ACC112 (cell line): ENCODE measurements around the gene WSB1.

Source experiments
- H2AFZ ChIP-seq: fragments of 200-600 bp; sonication (generic); one replicate; pipeline ENCODE4 v1.6.0; 2017; ENCODE audit warnings: antibody characterized with exemption, low read length; ENCODE audit not compliant: unreplicated experiment
- H3K27ac ChIP-seq: fragments of 200-600 bp; sonication (generic); 2 replicates; pipeline ENCODE4 v1.5.1; 2014; ENCODE audit warnings: low read depth, mild to moderate bottlenecking, antibody characterized with exemption, low read length, moderate library complexity
- H3K27me3 ChIP-seq: fragments of 200-600 bp; sonication (generic); 2 replicates; pipeline ENCODE4 v1.6.1; 2014; ENCODE audit warnings: mild to moderate bottlenecking, antibody characterized with exemption, low read length, moderate library complexity, mixed read lengths; ENCODE audit not compliant: insufficient read depth
- H3K36me3 ChIP-seq: fragments of 200-600 bp; sonication (generic); 2 replicates; pipeline ENCODE4 v1.6.1; 2016; ENCODE audit warnings: mild to moderate bottlenecking, antibody characterized with exemption, low read length, moderate library complexity, mixed read lengths; ENCODE audit not compliant: insufficient read depth
- H3K4me1 ChIP-seq: fragments of 200-600 bp; sonication (generic); one replicate; pipeline ENCODE4 v1.6.1; 2016; ENCODE audit warnings: low read length, mixed read lengths; ENCODE audit not compliant: insufficient read depth, unreplicated experiment, control insufficient read depth
- H3K4me3 ChIP-seq: fragments of 200-600 bp; sonication (generic); 2 replicates; pipeline ENCODE4 v1.5.1; 2014; ENCODE audit warnings: mild to moderate bottlenecking, low read depth, low read length
- H3K79me2 ChIP-seq: fragments of 200-600 bp; sonication (generic); one replicate; pipeline ENCODE4 v1.6.0; 2016; ENCODE audit warnings: low read length; ENCODE audit not compliant: control insufficient read depth, unreplicated experiment, insufficient read depth

The WSB1 gene

DNA sequence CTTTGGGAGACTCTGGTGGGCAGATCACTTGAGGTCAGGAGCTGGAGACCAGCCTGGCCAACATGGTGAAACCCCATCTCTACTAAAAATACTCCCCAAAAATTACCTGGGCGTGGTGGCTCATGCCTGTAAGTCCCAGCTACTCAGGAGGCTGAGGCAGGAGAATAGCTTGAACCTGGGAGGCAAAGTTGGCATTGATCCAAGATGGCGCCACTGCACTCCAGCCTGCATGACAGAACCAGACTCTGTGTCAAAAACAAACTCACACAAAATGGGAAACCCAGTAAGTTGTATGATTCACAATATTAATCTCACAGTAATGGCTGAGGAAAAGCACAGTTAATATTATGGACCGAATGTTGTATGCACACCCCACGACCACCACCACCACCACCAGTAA is 24.3 kb downstream of the WSB1 start:
- Histone ChIP-seq H3K27ac (no peak overlapping the region), H3K4me1 (peaks cover 16% of the 10 kb centered on the region), H3K79me2 (no peaks in the 10 kb centered on the region), H3K4me3 (no peak overlapping the region), H2AFZ (no peak overlapping the region), H3K36me3 (peaks cover 34% of the 10 kb centered on the region), H3K27me3 (no peaks in the 10 kb centered on the region)

DNA sequence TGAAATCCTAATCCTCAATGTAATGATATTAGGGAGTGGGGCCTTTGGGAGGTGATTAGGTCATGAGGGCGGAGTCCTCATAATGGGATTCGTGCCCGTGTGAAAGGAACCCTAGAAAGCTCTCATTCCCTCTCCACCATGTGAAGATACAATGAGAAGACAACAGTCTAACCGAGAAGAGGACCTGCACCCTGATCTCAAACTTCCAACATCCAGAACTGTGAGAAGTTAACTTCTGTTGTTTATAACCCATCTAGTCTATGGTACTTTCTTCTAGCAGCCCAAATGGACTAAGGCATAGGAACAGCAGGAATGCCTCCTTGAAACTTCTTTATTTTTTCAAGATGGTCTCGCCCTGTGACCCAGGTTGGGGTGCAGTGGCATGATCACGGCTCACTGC is 24.7 kb downstream of the WSB1 start:
- Histone ChIP-seq H3K27me3 (no peaks in the 10 kb centered on the region), H2AFZ (no peak overlapping the region), H3K4me1 (peaks cover 20% of the 10 kb centered on the region), H3K36me3 (peaks cover 29% of the 10 kb centered on the region), H3K27ac (no peak overlapping the region), H3K79me2 (no peaks in the 10 kb centered on the region), H3K4me3 (no peak overlapping the region)

DNA sequence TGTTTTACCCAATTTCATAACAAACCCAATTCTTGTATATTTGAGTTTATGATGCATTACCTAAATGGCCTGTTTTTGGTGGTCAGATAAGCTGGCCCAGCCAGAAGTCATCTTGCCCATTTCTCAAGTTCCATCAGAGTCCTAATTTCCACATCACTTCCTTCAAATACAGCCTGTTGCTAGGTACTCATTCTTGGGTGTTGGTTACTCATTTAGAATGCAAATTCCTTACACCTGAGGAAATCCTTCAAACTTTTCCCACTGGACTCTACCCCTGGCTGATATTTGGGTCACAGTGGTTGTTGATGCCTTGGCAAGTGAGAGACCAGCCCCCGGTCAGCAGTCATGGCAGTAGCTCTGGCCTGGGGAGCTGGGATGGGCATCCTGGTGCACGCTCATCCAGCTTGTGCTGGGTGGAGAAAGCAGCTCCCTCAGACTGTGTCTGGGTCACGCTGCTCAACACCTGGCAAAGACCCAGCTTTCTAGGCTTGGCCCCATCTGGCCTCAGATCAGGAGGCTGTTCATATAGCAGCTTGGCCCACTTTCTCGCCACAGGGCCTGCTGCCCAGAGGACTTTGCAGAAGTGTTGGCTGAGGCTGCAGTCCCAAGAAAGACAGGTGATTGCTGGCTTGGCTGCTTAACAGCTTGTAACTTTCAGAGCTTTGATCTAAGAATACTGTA is 25.8 kb downstream of the WSB1 start:
- Histone ChIP-seq H3K27ac (0 out of 2 replicates have a peak overlapping the region, but pooled peaks have one; percentile 1), H3K27me3 (no peaks in the 10 kb centered on the region), H3K79me2 (no peaks in the 10 kb centered on the region), H3K4me3 (no peak overlapping the region), H3K4me1 (peaks cover 25% of the 10 kb centered on the region), H3K36me3 (peaks cover 22% of the 10 kb centered on the region), H2AFZ (no peak overlapping the region)

DNA sequence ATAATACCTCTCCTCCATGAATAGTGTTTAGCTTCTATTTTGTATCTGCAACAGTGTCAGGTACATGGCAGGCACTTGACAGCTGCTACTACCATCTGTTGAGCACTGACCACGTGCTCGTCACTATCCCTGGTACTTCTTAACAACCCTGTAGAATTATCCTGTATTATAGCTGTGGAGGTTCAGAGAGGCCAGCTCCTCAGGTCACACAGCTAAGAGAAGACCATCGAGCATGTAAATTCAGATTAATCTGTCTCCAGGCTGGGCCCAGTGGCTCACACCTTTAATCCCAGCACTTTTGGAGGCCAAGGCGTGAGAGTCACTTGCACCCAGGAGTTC is 26.3 kb downstream of the WSB1 start:
- Histone ChIP-seq H3K4me1 (peaks cover 20% of the 10 kb centered on the region), H3K4me3 (no peak overlapping the region), H2AFZ (no peak overlapping the region), H3K27me3 (no peaks in the 10 kb centered on the region), H3K79me2 (no peaks in the 10 kb centered on the region), H3K36me3 (peaks cover 18% of the 10 kb centered on the region), H3K27ac (no peak overlapping the region)

DNA sequence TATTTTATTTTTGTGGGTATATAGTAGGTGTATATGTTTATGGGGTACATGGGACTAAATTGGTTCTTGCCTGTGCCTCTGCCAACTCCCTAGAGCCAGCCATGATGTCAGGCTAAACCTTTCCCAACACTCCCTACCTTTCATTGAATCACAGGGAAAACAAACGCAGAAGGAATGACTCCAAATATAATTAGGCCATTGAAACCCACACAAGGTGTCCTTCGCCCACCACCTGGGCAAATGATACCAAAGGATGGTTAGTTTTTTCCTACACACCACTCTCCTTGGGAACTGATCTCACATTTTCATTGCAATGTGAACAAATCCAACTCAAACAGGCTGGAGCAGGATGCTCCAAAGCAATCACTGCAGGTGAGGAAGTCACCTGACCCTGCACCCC is 27.5 kb downstream of the WSB1 start:
- Histone ChIP-seq H3K4me1 (peaks cover 14% of the 10 kb centered on the region), H3K4me3 (no peak overlapping the region), H3K36me3 (peaks cover 6% of the 10 kb centered on the region), H3K27ac (no peak overlapping the region), H2AFZ (no peak overlapping the region), H3K79me2 (no peaks in the 10 kb centered on the region), H3K27me3 (no peaks in the 10 kb centered on the region)

DNA sequence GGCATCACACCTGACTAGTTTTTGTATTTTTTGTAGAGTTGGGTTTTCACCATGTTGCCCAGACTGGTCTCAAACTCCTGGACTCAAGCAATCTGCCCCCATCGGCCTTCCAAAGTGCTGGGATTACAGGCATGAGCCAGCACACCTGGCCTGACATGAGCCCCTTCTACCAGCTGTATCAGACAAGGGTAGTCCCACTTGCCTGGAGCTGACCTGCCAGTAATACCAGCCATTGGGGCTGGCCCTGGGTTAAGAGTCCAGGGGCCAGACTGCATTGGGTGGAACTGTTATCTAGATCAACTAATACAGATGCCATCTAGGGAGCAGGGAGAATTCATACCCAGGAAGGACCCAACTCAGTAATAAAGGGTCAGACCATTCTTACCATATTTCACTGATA is 28.1 kb downstream of the WSB1 start:
- no peak overlapping the region for H2AFZ ChIP-seq
- H3K79me2 ChIP-seq: no peaks in the 10 kb centered on the region
- no peaks in the 10 kb centered on the region for H3K36me3 ChIP-seq

DNA sequence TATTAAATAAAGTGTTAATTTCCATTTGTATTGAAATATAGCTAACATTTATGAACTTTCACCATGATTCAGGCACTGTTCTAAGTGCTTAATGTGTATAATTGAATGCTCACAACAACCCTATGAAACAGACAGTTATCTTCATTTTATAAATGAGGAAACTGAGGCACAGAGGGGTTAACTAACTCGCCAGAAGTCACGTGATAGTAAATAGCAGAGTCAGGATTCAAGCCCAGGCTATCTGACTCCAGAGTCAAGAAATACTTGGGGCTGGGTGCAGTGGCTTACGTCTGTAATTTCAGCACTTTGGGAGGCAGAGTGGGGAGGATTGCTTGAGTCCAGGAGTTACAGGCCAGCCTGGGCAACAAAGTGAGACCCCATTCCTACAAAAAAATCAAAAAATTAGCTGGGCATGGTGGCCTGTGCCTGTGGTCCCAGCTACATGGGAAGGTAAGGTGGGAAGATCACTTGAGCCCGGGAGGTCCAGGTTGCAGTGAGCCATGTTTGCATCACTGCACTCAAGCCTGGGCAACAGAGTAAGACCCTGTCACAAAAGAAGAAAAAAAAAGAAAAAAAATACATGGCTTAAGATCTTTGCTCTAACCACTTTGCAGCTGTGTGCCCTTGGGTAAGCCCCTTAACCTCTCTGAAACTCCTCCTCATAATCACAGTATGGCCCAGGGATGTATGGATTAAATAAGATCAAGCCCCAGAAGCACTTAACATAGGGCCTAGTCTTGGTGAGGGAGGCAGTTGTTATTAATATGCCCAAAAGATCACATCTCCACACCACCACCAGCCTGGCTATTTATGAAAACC is 29.0 kb downstream of the WSB1 start:
- Histone ChIP-seq H3K27me3 (no peaks in the 10 kb centered on the region), H3K4me1 (peaks cover 14% of the 10 kb centered on the region), H3K36me3 (no peaks in the 10 kb centered on the region), H2AFZ (no peak overlapping the region), H3K4me3 (no peak overlapping the region), H3K79me2 (no peaks in the 10 kb centered on the region), H3K27ac (no peak overlapping the region)

More for the DNA sequence above, 28.1 kb downstream of the WSB1 start:
- Histone ChIP-seq H3K27me3 (no peaks in the 10 kb centered on the region), H3K4me3 (no peak overlapping the region), H3K4me1 (peaks cover 14% of the 10 kb centered on the region), H3K27ac (no peak overlapping the region)

DNA sequence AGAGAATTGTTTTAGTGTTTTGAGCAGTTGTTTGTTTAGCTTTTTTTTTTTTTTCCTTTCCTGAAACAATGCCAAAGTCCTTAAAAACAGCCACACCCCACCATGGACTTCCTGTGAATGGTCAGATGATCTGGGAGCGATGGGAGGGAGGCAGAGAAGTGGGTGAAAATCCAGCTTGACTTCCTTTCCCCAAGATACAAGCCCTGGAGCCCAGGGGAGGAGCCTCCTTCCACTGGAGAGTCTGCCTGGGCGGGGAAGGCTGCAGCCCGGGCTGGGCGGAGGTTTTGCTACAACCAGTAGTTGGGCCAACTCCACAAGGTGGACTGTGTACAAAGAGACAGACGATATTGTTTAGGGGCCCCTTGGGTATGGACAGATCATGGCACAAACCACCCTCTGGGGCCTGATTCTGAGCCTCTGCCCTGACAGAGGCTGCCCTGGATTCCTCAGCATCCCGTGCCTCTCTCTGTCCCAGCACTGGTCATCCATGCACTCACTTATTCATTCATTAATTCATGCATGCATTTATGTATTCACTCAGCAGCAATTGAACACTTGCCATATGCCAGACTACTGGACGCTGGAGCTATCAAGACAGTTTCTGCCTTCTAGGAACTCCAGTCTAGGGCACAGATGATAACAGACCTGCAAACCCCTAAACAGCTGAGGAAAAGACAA is 29.8 kb downstream of the WSB1 start:
- Histone ChIP-seq H3K79me2 (no peaks in the 10 kb centered on the region), H3K27me3 (no peaks in the 10 kb centered on the region), H2AFZ (no peak overlapping the region), H3K4me1 (peaks cover 14% of the 10 kb centered on the region), H3K4me3 (no peak overlapping the region), H3K27ac (no peak overlapping the region), H3K36me3 (no peaks in the 10 kb centered on the region)

DNA sequence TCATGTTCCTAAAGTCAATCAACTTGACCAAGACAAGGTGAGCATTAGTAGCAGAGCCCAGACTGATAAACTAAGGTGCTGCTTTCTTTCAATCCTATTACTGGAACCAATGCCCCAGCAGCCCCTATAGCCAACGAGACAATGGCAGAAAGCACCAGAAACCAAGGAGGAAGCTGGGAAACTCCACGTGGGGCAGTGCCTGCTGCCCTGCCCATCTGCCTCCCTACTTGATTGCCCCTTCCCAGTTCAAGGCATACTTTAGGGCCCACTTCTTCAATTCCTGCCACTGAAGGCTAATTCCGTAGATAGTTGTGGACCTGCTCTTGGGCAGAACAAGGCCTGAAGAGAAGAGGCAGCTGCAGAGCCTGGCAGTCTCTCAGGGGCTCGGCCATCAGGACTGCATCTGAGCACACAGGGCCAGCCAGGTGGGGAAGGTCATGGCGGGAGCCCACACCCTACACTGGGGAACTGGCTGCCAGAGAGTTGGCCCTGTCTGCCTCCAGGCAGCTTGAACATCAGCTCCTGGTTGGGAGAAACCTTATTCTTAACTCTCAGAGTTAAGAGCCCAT is 30.9 kb downstream of the WSB1 start:
- Histone ChIP-seq H2AFZ (no peak overlapping the region), H3K36me3 (no peaks in the 10 kb centered on the region), H3K4me1 (peaks cover 14% of the 10 kb centered on the region), H3K4me3 (no peak overlapping the region), H3K79me2 (no peaks in the 10 kb centered on the region), H3K27ac (no peak overlapping the region), H3K27me3 (no peaks in the 10 kb centered on the region)

DNA sequence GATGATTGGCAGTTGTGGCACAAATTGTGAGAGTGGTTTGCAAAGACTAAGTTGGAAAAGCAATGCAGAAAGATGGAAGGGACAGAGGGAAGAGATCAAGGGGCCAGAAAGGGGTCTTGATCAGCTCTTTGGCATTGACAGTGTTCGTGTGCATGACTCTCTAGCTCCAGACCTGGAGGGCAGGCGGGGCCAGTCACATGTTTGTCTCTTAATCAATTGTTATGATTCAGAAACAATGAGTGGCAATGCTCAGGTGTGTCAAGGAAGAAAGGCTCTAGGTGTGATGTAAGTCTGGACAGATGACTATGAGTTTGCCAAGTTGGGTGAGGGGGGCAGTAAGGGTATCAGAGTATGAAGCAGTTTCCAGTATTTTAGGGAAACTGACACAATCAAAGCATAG is 32.1 kb downstream of the WSB1 start:
- Histone ChIP-seq H3K4me1 (peaks cover 14% of the 10 kb centered on the region), H3K27me3 (no peaks in the 10 kb centered on the region), H2AFZ (no peak overlapping the region), H3K27ac (no peak overlapping the region), H3K36me3 (no peaks in the 10 kb centered on the region), H3K79me2 (no peaks in the 10 kb centered on the region), H3K4me3 (no peak overlapping the region)
